OCI-LY1 (cell line): ENCODE data around the gene IL17RE.

Experiments
- EZH2 ChIP-seq: fragments of 200-600 bp; sonication (generic), shearing (Covaris generic); IDR thresholded peaks from 2 replicates; pipeline ENCODE4 v1.8.0; 2017; ENCODE audit warnings: borderline replicate concordance, mixed run types, mild to moderate bottlenecking, antibody characterized with exemption, low read length, moderate library complexity, mixed read lengths
- TF ChIP-seq, protein P1 (sequence below): fragments of 200-600 bp; sonication (generic), shearing (Covaris generic); IDR thresholded peaks from 2 replicates; pipeline ENCODE4 v1.5.1; 2017; ENCODE audit warnings: mild to moderate bottlenecking, antibody characterized with exemption, low read length, moderate library complexity, mixed read lengths

GRCh38 chr3:9870978-9871377 lies 31.7 kb upstream of the IL17RE start:
- TF ChIP-seq, protein P1, sequence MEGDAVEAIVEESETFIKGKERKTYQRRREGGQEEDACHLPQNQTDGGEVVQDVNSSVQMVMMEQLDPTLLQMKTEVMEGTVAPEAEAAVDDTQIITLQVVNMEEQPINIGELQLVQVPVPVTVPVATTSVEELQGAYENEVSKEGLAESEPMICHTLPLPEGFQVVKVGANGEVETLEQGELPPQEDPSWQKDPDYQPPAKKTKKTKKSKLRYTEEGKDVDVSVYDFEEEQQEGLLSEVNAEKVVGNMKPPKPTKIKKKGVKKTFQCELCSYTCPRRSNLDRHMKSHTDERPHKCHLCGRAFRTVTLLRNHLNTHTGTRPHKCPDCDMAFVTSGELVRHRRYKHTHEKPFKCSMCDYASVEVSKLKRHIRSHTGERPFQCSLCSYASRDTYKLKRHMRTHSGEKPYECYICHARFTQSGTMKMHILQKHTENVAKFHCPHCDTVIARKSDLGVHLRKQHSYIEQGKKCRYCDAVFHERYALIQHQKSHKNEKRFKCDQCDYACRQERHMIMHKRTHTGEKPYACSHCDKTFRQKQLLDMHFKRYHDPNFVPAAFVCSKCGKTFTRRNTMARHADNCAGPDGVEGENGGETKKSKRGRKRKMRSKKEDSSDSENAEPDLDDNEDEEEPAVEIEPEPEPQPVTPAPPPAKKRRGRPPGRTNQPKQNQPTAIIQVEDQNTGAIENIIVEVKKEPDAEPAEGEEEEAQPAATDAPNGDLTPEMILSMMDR = no peak
- TF ChIP-seq EZH2 = no peak
